ENCODE measurements around the gene MYBPC1.
"Not testable (repeated sequence)": the region's sequence is repeated elsewhere in the genome, so short reads cannot be mapped to it uniquely, and the experiment has no call there.

Gene MYBPC1

DNA sequence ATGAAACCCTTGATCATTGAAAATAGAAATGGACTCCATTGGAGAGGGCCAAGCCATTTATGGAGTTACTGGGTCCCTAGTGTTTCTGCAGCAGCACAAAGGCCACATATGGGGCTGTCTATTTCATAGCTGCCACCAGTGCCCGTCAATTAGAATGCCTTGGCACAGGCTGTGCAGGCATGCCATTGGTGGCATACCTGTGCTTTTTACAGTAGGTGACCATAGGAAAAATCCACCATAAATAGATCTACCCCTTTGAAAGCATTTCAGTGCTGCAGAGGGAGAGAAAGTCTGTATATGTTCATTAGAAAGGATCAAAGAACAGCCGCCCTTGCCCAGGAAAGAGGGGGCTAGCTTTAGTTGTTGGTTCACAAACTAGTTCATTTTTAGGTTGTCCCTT lies 13.1 kb downstream of the MYBPC1 start:
- DNase-seq: no peak

DNA sequence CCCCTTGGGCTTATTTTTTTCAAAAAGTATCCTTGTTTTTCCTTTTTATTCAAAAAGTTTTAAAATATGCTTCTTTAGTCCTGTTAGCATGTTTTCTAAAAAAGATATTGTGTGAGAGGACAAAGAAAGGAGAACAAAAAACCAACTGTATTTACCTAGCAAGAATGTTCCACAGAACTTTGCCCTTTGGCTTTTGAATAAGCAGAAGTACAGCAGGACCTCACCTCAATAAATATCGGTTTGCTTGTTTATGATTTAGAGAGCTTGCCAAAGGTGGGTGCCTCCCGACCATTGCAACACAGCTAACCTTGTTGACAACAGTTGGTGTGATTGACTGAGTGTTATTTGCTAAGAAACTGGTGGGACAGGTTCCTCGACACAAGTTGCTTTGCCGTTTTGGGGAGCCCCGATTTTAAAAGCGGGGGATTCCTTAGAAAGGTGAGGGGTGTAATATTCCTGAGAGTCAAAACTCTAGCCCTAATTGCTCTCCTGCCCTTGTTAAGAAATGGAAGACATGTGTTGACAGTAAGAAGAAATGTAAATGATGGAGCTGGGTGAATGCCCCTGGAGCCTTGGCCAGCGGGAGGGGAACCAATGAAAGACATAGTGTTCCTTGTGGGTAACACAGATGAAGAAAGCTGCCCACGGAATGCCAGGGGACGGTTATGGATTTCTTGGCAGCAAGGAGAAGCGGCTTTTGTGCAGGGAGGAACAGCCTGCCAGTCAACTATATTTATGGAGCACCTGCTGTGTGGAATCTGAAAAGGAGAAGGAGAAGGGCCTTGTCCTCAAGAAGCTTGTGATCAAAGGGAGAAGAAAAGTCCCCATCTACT lies 13.7 kb downstream of the MYBPC1 start:
- DNase-seq: no peak

GRCh38 chr12:101609198-101609597 lies 14.4 kb downstream of the MYBPC1 start:
- no peak for DNase-seq

- no peak for DNase-seq
These were observed 17.6 kb downstream of the MYBPC1 start for GRCh38 chr12:101612160-101612916.

GRCh38 chr12:101616027-101616494 lies 21.3 kb downstream of the MYBPC1 start:
- no peak for DNase-seq

DNA sequence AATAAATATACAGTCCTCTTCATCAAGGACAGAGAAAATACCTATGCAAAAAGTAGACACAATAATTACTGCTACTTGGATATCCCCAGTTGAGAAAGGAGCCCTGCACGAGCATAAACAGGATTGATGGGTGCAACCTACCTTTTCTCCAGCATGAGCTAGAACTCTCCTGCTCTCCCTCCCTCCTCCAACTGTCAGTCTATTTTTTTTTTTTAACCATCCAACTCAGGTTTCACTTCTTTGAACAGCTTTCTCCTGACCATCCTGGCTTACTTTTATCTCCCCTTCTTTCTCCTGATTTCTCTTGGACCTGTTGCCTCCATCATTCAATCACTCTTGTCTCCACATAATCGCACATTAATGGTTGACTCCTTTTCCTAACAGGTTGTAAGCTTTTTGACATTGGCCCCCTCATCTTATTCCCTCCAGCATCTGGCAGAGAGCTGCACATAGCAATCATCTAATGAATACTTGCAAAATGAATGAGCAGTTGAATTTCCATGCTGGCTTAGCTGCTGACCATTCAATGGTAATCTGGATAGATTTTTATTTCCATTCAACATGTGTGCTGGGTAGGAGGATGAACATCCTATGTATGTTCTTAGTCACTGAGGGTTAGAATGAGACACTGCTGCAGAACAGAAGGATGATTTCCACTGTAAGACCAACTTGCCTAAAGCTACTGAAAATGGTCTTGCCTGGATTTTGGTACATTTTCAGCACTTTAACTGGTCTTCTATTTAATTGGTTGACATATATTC lies 24.4 kb downstream of the MYBPC1 start:
- no peak for DNase-seq

DNA sequence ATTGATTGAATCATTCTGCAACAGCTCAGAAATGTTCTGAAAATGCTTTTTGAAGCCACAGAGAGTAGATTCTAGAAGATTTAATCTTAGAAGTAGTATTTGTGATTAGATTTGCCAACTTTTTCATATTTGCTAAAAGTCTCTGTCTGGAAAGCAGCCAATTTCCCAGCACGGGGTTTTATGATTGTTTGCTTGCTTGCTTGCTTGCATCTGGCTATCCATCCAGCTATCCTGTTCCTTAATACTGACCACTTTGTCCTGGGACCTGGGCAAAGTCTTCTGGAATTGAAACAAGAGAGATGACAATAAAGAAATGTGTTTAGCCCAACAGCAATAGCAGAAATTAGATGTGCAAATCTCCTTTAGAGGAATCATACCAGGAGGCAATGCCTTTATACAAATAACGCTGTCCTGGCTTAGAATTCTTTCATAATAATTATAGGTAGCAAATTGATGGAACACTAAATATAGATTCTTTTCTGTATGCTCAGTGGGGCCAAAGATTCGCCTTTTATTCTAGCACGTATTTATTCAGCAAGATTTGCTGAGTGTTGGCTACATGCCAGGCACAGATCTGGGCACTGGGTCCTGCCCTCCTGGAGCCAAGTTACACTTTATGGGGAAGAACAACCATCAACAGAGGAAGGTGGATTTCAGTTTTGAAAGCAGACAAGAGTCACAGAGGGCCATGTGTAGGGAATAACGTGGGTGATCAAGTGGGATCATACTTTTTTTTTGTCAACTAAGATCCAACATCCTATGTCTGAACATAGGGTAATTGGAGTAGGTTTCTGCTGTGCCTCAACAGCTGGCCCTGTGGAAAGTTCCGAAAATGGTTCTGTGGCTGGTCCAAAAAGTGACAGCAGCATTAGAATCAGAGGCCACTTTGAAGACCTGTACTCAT lies 25.3 kb downstream of the MYBPC1 start:
- no peak for DNase-seq

GRCh38 chr12:101620762-101621133 lies 26.0 kb downstream of the MYBPC1 start:
- no peak for DNase-seq

- DNase-seq: no peak
These were observed 33.9 kb downstream of the MYBPC1 start for GRCh38 chr12:101628676-101629075.

GRCh38 chr12:101634724-101635123 lies 40.0 kb downstream of the MYBPC1 start:
- no peak for DNase-seq

DNA sequence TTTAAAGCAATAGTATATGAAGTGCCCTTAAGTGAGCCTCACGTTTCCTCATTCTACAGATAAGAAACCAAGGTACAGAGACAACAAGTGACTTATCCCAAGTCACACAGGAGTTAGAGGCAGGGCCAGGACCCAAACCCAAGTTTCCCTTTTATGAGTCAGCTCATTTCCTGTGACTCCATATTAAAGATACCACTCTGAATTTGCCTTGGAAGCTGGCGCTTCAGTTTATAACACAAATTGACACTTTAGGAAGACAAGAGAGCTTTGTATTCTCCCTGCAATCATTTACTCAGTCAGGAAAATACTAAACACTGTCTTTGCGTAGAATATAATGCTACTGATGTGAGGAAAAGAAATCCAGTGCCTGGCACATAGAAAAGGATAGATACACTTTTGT lies 43.2 kb downstream of the MYBPC1 start:
- no peak for DNase-seq

DNA sequence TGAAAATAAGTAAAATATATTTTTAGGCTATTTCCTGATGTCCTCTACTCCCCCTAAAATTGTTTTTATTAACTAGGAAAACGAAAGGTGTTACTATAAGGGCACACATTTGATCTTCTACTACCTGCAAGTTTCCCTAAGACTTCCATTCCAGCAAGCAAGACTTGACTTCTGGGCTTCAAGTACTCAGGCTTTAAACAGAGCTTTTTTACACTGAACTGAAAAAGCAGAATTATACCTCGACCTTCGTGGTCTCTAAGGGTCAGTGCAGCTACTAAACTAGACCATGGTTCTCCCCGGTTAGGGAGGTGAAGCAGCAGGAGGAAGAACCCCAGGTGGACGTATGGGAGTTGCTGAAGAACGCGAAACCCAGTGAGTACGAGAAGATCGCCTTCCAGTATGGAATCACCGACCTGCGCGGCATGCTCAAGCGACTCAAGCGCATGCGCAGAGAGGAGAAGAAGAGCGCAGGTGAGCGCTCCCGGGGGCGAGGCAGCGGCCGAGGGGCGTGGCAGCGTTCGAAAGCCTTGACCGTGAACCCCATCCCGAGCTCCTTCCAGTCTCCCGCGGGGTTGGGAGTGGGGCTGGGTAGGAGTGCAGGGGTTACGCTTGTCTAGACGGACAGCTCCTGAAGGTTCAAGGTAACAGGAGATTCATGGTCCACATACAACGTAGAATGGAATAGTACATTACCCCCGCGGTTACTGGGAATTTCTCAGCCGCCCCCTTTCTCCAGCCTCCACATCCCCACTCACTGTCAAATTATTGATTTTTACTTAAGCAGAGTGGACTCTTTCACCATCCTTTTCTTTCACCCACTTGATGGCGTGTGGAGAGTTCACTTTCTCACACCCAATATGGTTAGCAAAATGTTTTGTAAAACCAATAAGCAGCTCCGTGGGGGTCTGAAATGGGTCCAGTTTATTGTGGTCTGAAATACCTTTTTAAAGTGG lies 47.6 kb downstream of the MYBPC1 start:
- DNase-seq: no peak

- no peak for DNase-seq
These were observed 52.9 kb downstream of the MYBPC1 start for GRCh38 chr12:101647711-101648110.

GRCh38 chr12:101648195-101648594 lies 53.4 kb downstream of the MYBPC1 start:
- DNase-seq: no peak

- DNase-seq: no peak
These were observed 55.8 kb downstream of the MYBPC1 start for GRCh38 chr12:101650346-101651117.

- no peak for DNase-seq
These were observed 58.3 kb downstream of the MYBPC1 start for GRCh38 chr12:101653030-101653429.

DNA sequence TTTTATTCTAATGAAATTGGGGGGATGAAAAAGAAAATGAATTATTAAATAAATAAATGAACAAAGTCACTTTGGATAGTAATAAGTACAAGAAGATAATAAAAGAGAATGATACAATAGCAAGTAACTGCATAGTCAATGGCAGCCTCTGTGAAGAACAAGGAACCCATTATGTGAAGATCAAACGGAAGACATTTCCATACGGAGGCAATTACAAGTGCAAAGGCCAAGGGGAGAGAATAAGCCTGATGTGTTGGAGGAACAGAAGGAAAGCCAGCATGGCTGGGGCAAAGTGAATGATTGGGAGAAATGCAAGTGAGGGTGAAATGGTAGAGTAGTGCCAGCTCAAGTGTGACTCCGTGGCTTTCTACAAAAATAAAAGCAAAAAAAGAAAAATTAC lies 58.7 kb downstream of the MYBPC1 start:
- no peak for DNase-seq

DNA sequence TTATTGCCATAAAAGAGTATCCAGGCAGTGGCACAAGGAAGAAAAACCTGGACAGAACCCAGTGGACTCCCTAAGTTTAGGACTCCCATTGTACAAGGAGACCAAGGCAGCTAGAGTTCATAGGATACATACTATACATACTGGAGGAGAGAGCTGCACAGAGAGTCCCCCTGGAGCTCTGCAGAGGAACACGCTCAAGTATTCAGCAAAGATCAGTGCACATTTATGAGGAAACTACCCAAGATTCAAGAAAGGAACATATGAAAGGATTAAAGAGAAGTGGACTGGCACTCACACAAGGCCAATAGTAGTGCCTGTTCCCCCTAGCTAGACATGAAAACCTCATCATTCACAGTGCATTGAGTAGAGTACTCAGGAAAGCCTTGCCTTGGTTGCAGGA lies 59.7 kb downstream of the MYBPC1 start:
- no peak for DNase-seq

GRCh38 chr12:101655393-101655792 lies 60.6 kb downstream of the MYBPC1 start:
- no peak for DNase-seq

- not testable (repeated sequence) for DNase-seq
These were observed 65.9 kb downstream of the MYBPC1 start for GRCh38 chr12:101660662-101661061.
